Mammary epithelial cell (primary cell): Measurements from ENCODE around the gene CPA1.

Experiments used
- CTCF ChIP-seq, 2 donors: IDR thresholded peaks in 1 of 2; conservative IDR thresholded peaks in 1 of 2; 2 replicates each; pipeline ENCODE4 v1.5.1; 2011 to 2012; ENCODE audit warnings: inconsistent platforms in 2 of 2, low read length in 2 of 2, mild to moderate bottlenecking in 2 of 2, control low read depth in 1 of 2, low read depth in 1 of 2; ENCODE audit not compliant: insufficient read depth in 1 of 2; ENCODE audit errors: extremely low read depth in 1 of 2
- EZH2 ChIP-seq: IDR thresholded peaks from 2 replicates; pipeline ENCODE4 v1.6.1; 2012; ENCODE audit warnings: low read length, inconsistent platforms, borderline replicate concordance

DNA sequence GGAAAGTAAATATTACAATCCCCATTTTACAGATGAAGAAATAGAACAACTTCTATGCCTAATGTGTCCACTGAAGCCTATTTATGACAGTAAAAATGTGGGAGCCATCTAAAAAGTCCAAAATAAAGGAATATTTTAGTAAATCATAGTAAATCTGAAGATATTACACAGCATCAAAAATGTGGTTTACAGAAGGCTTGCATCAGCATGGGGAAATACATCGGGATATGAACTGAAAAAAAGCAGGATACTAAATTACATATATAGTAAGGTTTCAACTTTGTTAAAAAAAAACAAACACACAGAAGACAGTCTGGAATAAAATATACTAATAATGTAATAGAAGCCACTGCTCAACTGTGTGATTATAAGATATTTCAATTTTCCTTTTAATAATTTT, 20.8 kb downstream of the CPA1 start:
- TF ChIP-seq EZH2, result no peak
- TF ChIP-seq CTCF (conservative IDR thresholded peaks at IDR 0.05 in 1 of 2, IDR thresholded peaks at IDR 0.05 in 1 of 2; ENCODE audit: extremely low read depth in 1 of 2, insufficient read depth in 1 of 2, low read depth in 1 of 2, low read length in 2 of 2), result no peak
